HEK293 (cell line): Measurements from ENCODE around the gene SLC17A9.

Experiments
- KLF7 ChIP-seq: fragments of 450-650 bp; formaldehyde crosslinking; IDR thresholded peaks from 2 replicates; pipeline ENCODE4 v1.5.1; 2016; ENCODE audit warnings: missing biosample characterization, missing genetic modification characterization, borderline replicate concordance
- ZEB2 ChIP-seq: fragments of 450-650 bp; formaldehyde crosslinking; IDR thresholded peaks from 2 replicates; pipeline ENCODE4 v1.5.1; 2016; ENCODE audit warnings: missing biosample characterization, missing genetic modification characterization

DNA sequence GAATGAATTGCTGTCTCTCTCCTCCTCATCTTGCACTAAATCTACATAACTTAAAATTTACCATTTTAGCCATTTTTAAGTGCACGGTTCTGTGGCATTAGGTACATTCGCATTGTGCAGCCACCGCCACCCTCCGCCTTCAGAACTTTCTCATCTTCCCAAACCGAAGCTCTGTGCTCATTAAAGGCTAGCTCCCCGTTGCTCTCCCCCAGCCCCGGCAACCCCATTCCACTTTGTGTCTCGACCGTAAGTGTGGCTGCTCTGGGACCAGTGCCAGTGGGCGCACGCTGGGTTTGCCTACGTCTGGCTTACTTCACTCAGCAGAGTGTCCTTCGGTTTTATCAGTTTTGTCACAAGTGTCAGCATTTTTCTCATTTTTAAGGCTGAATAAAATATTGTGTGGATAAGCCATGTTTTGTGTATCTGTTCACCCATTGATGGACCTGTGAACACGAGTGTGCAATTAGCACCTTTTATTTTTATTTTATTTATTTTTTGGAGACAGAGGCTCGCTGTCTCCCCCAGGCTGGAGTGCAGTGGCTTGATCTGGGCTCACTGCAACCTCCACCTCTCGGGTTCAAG lies 16.8 kb downstream of the SLC17A9 start:
- no peak for TF ChIP-seq ZEB2
- TF ChIP-seq KLF7 (tag by site-specific recombination) = no peak
